ENCODE results near the gene MUC13. TPM values are rescaled to one million over a fixed set of nuclear protein-coding genes. Genes with fewer than 3 reads are reported as not detected.

Gene MUC13
- total RNA-seq, 1 donor from 2014 or later = not detected

- DNase-seq (ENCODE audit: extremely low read depth, low read depth, low spot score) = no peak
These were observed 55.2 kb downstream of the MUC13 start for GRCh38 chr3:124879337-124879680.

- DNase-seq (ENCODE audit: extremely low read depth, low read depth, low spot score) = peak; percentile 82
These were observed 55.8 kb downstream of the MUC13 start for GRCh38 chr3:124878561-124879336.

- DNase-seq (ENCODE audit: extremely low read depth, low read depth, low spot score) = no peak
These were observed 56.9 kb downstream of the MUC13 start for GRCh38 chr3:124877674-124878073.

- DNase-seq (ENCODE audit: extremely low read depth, low read depth, low spot score) = no peak
These were observed 58.1 kb downstream of the MUC13 start for GRCh38 chr3:124876401-124876878.

GRCh38 chr3:124873226-124873625 is 61.3 kb downstream of the MUC13 start:
- DNase-seq (ENCODE audit: extremely low read depth, low read depth, low spot score) = no peak

GRCh38 chr3:124867511-124867910 is 67.0 kb downstream of the MUC13 start:
- DNase-seq (ENCODE audit: extremely low read depth, low read depth, low spot score) = no peak

- DNase-seq (ENCODE audit: extremely low read depth, low read depth, low spot score) = no peak
These were observed 72.5 kb downstream of the MUC13 start for GRCh38 chr3:124862006-124862405.

GRCh38 chr3:124861041-124861440 is 73.5 kb downstream of the MUC13 start:
- DNase-seq (ENCODE audit: extremely low read depth, low read depth, low spot score) = no peak

- peak; percentile 85 for DNase-seq (ENCODE audit: extremely low read depth, low read depth, low spot score)
These were observed 74.0 kb downstream of the MUC13 start for GRCh38 chr3:124860599-124860998.

GRCh38 chr3:124859025-124859424 is 75.5 kb downstream of the MUC13 start:
- no peak for DNase-seq (ENCODE audit: extremely low read depth, low read depth, low spot score)

- no peak for DNase-seq (ENCODE audit: extremely low read depth, low read depth, low spot score)
These were observed 76.3 kb downstream of the MUC13 start for GRCh38 chr3:124858275-124858674.

GRCh38 chr3:124856677-124857076 is 77.9 kb downstream of the MUC13 start:
- no peak for DNase-seq (ENCODE audit: extremely low read depth, low read depth, low spot score)

Other genes starting within 250 kb of the MUC13 start
- gene UMPS, start 204.3 kb downstream of the MUC13 start, total RNA-seq = 18.0 and 22.2 TPM in 2 replicates
- gene ITGB5, start 47.4 kb downstream of the MUC13 start, total RNA-seq = 174 and 307 TPM in 2 replicates
- 45.7 and 104 TPM in 2 replicates for gene HEG1, start 121.2 kb upstream of the MUC13 start, total RNA-seq

Data from glomerular endothelial cell (primary cell).